Adrenal gland (tissue), 5 donors: ENCODE results near the gene PSAPL1.

ENCODE experiments used
- CTCF ChIP-seq, 6 experiments: fragments of 450-650 bp in 4 of 6; fragments of 200-600 bp in 2 of 6; sonication (generic) in 1 of 6; IDR thresholded peaks; 1 replicate in 5 of 6; 2 replicates in 1 of 6; pipeline versions ENCODE4 v1.5.1 to v1.8.0; 2016 to 2021; ENCODE audit warnings: antibody characterized with exemption in 6 of 6, mild to moderate bottlenecking in 2 of 6, moderate library complexity in 1 of 6
- POLR2A ChIP-seq, 2 donors: fragments of 450-650 bp; IDR thresholded peaks; one replicate each; pipeline ENCODE4 v1.6.1; 2017; ENCODE audit warnings: antibody characterized with exemption in 2 of 2, mild to moderate bottlenecking in 2 of 2, moderate library complexity in 1 of 2
- donor health status: DM: no; HTN: no; CAD: no.

- TF ChIP-seq CTCF (IDR thresholded peaks at IDR 0.05) (no peak), POLR2A (IDR thresholded peaks at IDR 0.05) (no peak)
Measured at GRCh38 chr4:7448036-7448435, 13.3 kb upstream of the PSAPL1 start.
